ENCODE results near the gene HNF1A. TPM values are rescaled to one million over a fixed set of nuclear protein-coding genes. Genes with fewer than 3 reads are reported as not detected.
"Not testable (repeated sequence)": the region's sequence is repeated elsewhere in the genome, so short reads cannot be mapped to it uniquely, and the experiment has no call there.

Gene HNF1A
- total RNA-seq, 1 experiment from 2014 or later: 8.4 TPM

DNA sequence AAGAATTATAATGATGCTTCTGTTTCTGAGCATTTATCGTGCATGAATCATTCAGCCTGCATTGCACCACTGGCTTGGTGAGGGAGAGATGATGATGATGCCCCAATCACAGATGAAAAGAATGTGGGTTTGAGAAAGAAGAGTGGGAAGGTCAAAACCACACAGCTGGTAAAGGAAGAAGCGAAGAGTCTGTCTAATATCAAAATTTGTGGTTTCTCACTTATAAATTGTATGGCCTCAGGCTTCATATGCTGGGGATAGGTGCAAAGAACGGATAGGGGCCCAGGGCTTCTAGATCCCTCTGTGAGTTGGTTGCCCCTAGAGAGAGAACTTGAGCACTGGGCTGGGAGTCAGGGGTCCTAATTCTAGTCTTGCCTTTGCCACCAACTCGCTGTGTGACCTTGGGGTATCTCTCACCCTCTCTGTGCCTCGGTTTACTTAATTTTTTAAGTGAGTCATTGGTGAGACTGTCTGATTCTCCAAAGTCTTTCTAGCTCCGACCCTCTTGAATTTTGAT lies 58.5 kb downstream of the HNF1A start:
- no TSS peak for BruUV-seq (replicated peaks)
- DNase-seq: no peak
- H3K4me1 Mint-ChIP-seq (ENCODE audit: low read depth, unreplicated experiment): peaks cover 16% of the 10 kb centered on the region
- CTCF ChIA-PET: interaction anchor here (0.8 kb wide), 1 partner anchor 32 kb away, joined by 3 read pairs; no protein-coding TSS in a partner anchor
- intact Hi-C loops (cut with micrococcal nuclease; ENCODE audit: unreplicated experiment): no loop called here
- H3K9me3 Mint-ChIP-seq (ENCODE audit: low read depth, unreplicated experiment): no peaks in the 10 kb centered on the region
- peaks cover 5% of the 10 kb centered on the region for H3K27me3 Mint-ChIP-seq (ENCODE audit: unreplicated experiment)
- no peak overlapping the region for H3K4me3 Mint-ChIP-seq (ENCODE audit: low read depth, unreplicated experiment)
- TF ChIP-seq CTCF (IDR thresholded peaks at IDR 0.05; ENCODE audit: unreplicated experiment): no peak
- H3K27ac Mint-ChIP-seq (ENCODE audit: unreplicated experiment): no peak overlapping the region
- H3K36me3 Mint-ChIP-seq (ENCODE audit: insufficient read depth, unreplicated experiment): peaks cover 17% of the 10 kb centered on the region

GRCh38 chr12:121038861-121039668 lies 60.7 kb downstream of the HNF1A start, which contains the start of gene OASL:
OASL (minus strand) TSS chr12:121039246; CDS start chr12:121038971, 275 bp downstream.
- H3K4me3 Mint-ChIP-seq (ENCODE audit: low read depth, unreplicated experiment): peak within 1 kb of the TSS; percentile 80
- peak within 1 kb of the TSS; percentile 69 for H3K27ac Mint-ChIP-seq (ENCODE audit: unreplicated experiment)
- peaks cover 10% of the 10 kb centered on the region for H3K36me3 Mint-ChIP-seq (ENCODE audit: insufficient read depth, unreplicated experiment)
- H3K4me1 Mint-ChIP-seq (ENCODE audit: low read depth, unreplicated experiment): peaks cover 9% of the 10 kb centered on the region
- DNase-seq: peak; percentile 67
- H3K9me3 Mint-ChIP-seq (ENCODE audit: low read depth, unreplicated experiment): no peaks in the 10 kb centered on the region
- BruUV-seq (replicated peaks): no TSS peak
- no peak for TF ChIP-seq CTCF (IDR thresholded peaks at IDR 0.05; ENCODE audit: unreplicated experiment)
- intact Hi-C loops (cut with micrococcal nuclease; ENCODE audit: unreplicated experiment): no loop called here
- H3K27me3 Mint-ChIP-seq (ENCODE audit: unreplicated experiment): peaks cover 27% of the 10 kb centered on the region
- CTCF ChIA-PET: interaction anchor here (0.8 to 2.1 kb wide), 4 partner anchors 13 to 352 kb away, joined by 3 to 4 read pairs (median 4); no protein-coding TSS in a partner anchor

DNA sequence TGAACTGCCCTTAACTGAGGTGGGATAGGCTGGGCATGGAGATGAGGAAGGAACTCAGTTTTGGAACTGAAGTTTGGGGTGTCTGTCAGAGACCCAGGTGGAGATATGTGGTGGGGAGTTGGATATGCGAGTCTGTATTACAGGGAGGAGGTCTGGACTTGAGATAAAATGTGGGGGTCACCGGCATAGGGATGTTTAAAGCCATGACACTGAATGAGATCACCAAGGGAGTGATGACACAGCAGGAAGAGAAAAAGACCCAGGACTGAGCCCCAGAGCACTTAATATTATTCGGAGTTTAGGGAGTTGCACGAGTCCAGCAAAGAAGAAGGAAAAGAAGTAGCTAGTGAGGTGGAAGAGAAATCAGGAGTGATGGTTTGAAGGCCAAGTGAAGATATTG lies 64.7 kb downstream of the HNF1A start:
- no peak overlapping the region for H3K4me3 Mint-ChIP-seq (ENCODE audit: low read depth, unreplicated experiment)
- intact Hi-C loops (cut with micrococcal nuclease; ENCODE audit: unreplicated experiment): no loop called here
- H3K36me3 Mint-ChIP-seq (ENCODE audit: insufficient read depth, unreplicated experiment): peaks cover 10% of the 10 kb centered on the region
- no peaks in the 10 kb centered on the region for H3K9me3 Mint-ChIP-seq (ENCODE audit: low read depth, unreplicated experiment)
- H3K4me1 Mint-ChIP-seq (ENCODE audit: low read depth, unreplicated experiment): no peaks in the 10 kb centered on the region
- TF ChIP-seq CTCF (IDR thresholded peaks at IDR 0.05; ENCODE audit: unreplicated experiment): no peak
- CTCF ChIA-PET: no interaction called here
- H3K27me3 Mint-ChIP-seq (ENCODE audit: unreplicated experiment): peaks cover 47% of the 10 kb centered on the region
- BruUV-seq (replicated peaks): no TSS peak
- H3K27ac Mint-ChIP-seq (ENCODE audit: unreplicated experiment): no peak overlapping the region
- no peak for DNase-seq

GRCh38 chr12:121047400-121047799 lies 69.1 kb downstream of the HNF1A start:
- CTCF ChIA-PET; H3K36me3 Mint-ChIP-seq (ENCODE audit: insufficient read depth, unreplicated experiment); BruUV-seq (replicated peaks); H3K4me1 Mint-ChIP-seq (ENCODE audit: low read depth, unreplicated experiment); H3K4me3 Mint-ChIP-seq (ENCODE audit: low read depth, unreplicated experiment); H3K27ac Mint-ChIP-seq (ENCODE audit: unreplicated experiment); H3K9me3 Mint-ChIP-seq (ENCODE audit: low read depth, unreplicated experiment); intact Hi-C loops (cut with micrococcal nuclease; ENCODE audit: unreplicated experiment): not testable (repeated sequence)
- H3K27me3 Mint-ChIP-seq (ENCODE audit: unreplicated experiment): peaks cover 60% of the 10 kb centered on the region
- peak; percentile 31 for DNase-seq

DNA sequence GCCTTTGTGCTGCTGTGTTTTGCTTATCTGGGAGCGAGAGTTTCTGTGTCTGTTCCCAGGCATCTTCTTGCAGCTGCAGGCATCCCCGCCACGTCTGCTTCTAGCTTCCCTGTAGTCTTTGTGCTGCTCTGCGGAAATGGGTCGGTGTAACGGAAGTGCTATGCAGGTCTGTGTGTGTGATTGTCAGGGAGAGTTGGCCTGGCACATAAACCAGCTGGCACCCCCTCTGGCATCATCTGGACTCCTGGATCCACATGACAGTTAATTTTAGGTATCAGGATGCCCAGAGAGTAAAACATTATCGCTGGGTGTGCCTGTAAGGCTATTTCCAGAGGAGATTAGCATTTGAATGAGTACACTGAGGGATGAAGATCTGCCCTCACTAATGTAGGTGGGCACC lies 70.1 kb downstream of the HNF1A start:
- Mint-ChIP-seq H3K36me3 (ENCODE audit: insufficient read depth, unreplicated experiment) (no peaks in the 10 kb centered on the region), H3K27me3 (ENCODE audit: unreplicated experiment) (peaks cover 60% of the 10 kb centered on the region), H3K4me3 (ENCODE audit: low read depth, unreplicated experiment) (no peak overlapping the region), H3K27ac (ENCODE audit: unreplicated experiment) (no peak overlapping the region), H3K9me3 (ENCODE audit: low read depth, unreplicated experiment) (no peaks in the 10 kb centered on the region), H3K4me1 (ENCODE audit: low read depth, unreplicated experiment) (no peaks in the 10 kb centered on the region)
- no peak for DNase-seq
- CTCF ChIA-PET: no interaction called here
- no TSS peak for BruUV-seq (replicated peaks)
- intact Hi-C loops (cut with micrococcal nuclease; ENCODE audit: unreplicated experiment): no loop called here
- TF ChIP-seq CTCF (IDR thresholded peaks at IDR 0.05; ENCODE audit: unreplicated experiment): no peak

Measured in Calu3 (cell line).